ENCODE measurements around the gene CORIN.

Gene CORIN

DNA sequence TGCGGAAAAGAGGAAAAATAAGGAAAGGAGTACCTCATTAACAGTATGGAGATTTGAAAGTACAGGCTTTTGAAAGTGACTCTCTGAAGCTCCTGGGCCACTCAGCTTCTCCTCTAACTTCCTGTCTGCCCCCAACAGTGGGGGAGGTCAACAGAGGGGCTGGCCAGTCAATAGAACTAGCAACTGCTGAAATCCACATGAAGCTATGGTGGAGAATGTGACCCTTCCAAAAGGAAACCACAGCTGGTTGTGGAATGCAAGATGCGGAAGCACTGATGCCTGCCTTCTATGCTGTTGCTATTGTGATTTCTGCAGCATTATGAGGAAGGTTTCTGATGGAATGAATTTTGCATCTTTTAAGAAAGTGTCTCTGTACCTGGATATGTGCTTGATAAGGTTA is 2.4 kb downstream of the CORIN start:
- DNase-seq (ENCODE audit: low read depth): peak; percentile 41

DNA sequence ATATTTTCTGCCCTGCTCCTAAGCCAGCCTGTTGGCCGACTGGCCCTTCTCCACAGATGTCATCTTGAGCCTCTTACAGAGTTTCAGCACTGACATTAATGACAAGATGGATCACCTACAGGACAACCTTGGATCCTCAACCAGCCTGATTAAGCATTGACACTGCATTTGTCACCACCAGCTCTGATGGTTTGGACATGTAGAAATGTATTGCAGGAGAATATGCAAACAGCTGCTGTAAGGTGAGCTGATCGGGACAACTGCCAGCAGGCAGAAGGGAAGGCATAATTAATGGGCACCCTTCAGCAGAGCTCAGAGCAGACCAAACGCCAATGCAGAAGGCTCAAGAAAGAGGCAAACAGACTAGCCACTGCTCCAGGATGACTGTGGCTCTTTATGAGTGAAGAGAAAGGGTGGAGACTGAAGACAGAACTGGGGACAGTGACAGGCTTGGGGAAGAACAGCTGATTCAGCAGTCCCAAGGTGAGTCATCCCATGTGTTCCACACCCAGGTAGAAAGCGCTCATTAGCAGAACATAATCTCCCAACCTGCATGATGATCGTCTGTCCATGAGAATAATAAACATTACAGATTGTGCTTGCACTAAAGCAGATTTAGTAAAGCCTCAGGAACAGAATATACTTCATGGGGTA is 6.7 kb downstream of the CORIN start:
- no peak for DNase-seq (ENCODE audit: low read depth)

DNA sequence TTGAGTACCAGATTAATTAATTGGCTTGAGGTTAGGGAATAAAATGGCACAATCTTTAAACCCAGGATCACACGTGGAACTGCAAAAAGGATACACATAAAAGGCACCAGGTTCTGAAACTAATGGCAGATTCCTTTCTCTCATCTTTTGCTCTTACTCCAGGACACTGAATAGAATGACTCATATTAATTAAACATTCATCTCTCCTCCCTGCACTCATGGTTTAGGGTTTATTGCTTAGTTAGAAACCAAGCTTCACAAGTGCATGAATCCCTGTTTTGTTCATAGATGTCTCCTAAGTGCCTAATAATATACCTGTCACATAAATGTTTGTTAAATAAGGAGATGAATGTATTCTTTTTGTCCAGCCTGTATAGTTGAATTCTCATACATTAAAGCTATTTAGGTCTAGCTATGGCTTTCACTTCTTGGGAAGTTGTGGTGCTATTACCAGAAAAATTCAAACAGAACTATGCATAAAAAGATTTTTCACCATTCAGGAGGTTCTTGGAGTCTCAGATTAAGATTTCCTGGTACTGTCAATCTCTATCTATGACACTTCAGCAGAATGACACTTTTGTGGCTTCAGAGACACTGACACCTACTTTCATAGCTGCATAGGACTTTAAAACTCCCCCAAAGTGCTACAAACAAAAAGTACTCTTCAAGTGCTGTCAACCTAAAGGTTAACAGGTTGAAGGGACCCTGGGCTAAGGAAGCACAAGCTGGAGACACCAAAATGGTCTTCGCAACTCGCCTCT is 7.4 kb downstream of the CORIN start:
- DNase-seq (ENCODE audit: low read depth): no peak

DNA sequence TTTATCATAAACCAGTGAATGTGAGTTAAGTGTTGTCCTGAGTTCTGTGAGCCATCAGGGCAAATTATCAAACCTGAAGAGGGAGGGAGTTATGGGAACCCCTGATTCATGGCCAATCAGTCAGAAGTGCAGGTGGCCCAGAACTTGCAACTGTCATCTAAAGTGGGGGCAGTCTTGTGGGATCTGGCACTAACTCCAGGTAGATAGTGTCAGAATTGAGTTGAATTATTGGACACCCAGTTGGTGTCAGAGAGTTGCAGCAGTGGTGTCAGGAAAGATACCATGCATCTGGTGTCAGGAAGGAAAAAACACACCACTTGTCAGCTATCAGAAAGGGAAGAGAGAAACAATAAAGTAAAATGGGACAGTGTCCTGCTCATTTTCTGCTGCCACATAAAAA is 8.4 kb downstream of the CORIN start:
- no peak for DNase-seq (ENCODE audit: low read depth)

DNA sequence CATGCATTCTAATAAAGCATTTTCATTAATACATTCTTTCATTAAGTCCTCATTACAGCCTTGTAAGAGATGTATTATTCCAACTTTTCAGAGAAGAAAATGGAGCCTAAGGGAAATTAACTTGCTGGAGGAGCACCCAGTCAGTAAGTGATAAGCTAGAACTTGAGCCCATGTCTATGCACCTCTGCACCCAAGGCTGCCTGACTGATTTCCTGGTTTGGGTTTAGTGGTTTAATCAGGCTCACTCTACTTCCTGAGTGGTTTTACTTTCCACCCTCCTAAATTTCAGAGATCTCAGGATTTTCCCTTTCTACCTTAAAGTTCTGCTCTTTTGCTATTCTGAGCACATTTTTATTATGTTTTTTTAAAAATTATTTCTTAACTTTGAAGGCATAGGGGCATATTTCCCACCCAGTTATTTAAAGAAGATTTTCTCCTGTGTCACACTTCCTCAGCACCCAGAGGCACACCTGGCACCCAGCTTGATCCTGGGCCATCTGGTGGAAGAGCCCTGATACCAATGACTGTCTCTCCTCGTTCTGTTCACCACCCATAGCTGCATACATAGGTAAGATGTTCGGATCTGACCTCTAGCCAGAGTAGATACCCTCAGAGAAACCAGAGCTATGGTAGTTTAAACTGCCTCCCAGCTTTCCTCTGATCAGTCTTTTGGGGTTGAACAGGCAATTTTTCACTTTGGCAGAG is 10.4 kb downstream of the CORIN start:
- DNase-seq (ENCODE audit: low read depth): no peak

DNA sequence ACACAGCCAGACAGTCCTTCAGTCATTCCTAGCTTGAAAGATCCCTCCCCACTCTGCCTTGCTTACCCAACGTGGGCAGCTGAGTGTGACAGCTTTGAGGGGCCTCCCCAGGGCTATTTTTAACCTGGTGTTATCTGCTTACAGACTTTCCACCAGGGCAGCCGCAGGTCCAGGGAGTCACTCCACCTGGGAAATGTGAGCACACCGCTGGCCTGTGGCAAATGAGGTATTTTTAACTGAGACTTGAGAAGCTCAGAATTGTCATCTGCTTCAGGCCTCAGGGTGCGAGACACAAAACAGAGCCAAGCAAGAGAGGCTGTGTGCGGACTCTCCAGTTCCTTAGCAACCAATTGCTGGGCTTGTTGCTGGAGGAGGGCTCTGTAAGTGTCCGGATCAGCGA is 13.0 kb downstream of the CORIN start:
- DNase-seq (ENCODE audit: low read depth): no peak

DNA sequence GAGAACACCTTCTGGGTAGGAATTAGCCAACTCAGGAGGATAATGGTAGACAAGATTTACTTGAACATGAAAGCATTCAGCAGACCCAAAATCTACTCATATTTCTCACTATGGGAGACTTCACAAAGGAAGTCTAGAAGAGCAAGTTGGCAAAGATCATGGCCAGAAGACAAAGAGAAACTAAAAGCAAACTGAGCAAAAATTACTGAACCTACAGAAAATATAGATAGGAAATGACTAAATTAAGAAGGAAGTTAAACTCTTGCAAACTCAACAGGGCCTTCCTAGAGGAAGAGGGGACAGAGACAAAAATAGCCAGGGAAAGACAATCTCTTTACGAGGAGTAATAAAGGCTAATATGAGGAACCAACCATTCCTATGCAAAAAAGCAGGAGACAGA is 18.7 kb downstream of the CORIN start:
- DNase-seq (ENCODE audit: low read depth): no peak

DNA sequence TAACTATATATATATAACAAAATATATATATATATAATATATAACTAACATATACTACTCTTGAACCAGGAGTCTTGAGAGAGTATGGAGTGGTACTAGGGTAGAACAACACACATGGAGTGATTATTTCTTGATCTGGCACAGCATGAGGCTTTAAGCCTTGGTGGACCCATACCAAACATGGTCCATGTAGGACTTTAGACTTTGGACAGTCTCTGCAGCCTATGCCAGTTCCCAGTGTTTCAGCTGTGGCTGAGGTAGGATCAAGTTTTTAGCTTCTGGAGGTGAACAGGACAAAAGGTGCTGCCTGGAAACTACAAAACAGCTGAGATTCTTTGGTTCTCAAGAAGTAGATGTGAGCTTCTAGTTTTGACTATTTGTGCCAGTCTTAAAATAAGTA is 20.6 kb downstream of the CORIN start:
- no peak for DNase-seq (ENCODE audit: low read depth)

DNA sequence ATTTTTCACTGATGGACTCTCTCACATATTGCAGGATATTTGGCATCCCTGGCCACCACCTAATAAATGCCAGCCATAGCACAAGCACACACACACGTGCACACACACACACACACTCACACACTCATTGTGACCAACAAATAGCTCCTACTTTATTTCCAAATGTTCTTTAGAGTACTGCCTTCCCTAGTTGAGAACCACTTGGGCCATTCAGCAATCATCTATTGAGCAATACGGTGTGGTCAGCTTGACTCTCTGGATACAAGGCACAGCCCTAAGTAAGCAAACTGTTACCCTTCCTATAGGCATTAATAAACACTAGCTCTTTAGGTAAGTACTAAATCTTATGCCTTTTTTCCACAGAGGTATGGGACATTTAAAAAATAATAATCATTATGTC is 21.1 kb downstream of the CORIN start:
- DNase-seq (ENCODE audit: low read depth): peak; percentile 17

DNA sequence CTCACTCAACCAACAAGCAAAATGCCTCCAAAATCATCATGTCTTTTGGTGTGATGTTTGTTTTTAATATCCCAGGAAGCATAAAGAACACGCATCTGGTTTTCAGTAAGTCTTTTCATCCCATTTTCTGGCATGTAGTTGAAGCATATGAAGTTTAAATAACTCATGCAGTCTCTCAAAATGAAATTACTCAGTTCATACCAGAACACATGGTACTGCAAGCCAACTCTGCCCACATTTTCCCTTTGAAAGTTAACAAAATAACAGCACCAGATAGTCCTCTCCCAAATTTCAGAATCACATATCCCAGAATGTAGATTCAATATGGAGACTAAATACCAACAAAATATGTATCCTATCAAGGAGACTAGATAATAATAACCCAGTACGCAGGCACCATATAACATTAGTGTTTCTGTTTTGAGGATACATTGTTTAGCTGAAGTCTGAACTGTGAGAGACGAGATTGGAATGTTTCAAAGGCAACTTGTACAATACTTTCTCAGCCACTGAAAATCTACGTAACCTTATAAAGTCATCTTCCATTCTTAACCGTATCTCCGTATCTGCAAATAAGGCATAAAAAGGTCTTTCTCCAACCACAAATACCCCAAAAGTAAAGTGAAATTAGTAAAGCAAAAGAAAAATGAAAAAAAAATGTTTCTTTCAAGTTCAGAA is 23.1 kb downstream of the CORIN start:
- DNase-seq (ENCODE audit: low read depth): peak; percentile 15

DNA sequence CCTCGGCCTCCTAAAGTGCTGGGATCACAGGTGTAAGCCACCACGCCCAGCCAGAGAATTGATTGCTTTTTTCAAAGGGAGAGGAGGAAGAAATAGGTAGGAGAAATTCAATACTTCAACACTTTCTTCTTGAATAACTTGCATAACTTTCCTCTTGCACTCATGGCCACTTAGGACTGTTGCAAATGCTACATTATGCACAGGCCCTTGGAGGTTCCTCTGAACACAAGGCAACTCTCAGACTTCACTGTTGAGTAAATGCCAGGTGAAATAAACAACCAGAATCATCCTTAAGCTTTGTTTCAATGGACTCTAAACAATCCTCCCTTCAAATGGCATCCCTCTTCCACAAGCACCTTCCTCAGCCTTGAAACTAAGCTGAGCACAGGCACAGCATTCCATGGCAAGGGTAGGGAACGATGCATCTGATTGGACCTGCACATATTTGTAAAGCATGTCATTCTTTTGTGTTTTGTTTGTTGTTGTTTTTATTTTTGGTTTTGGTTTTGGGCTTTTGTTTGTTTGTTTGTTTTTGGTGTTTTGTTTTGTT is 28.1 kb downstream of the CORIN start:
- no peak for DNase-seq (ENCODE audit: low read depth)

DNA sequence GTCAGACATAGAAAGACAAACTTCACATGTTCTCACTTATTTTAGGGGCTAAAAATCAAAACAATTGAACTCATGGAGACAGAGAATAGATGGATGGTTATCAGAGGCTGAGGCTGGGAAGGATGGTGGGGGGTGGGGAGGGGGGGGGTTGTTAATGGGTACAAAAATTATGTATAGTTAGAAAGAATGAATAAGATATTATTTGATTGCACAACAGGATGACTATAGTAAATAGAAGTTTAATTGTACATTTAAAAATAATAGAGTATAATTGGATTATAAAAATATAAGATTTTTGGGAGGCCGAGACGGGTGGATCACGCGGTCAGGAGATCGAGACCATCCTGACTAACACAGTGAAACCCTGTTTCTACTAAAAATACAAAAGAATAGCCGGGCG is 33.3 kb downstream of the CORIN start:
- DNase-seq (ENCODE audit: low read depth): no peak

DNA sequence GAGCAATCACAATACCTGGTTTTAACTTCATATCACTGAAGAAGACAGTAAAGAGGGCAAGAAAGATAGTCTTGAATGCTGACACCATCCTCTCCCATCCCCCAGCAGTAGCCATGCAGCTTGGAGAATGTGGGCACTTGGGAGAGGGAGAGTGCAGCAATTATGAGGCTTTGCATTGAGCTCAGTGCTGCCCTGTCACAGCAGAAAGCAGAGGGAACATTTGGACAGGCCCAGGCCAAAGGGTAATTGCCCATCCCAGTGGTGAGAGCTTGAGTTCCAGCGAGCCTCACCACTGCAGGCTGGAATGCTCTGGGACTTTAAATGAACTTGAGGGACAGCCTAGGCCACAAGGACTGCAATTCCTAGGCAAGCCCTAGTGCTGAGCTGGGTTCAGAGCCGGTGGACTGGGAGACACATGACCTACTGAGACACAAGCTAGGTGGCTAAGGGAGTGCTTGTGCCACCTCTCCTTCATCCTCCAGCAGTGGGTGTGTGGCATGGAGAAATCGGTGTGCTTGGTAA is 36.3 kb downstream of the CORIN start:
- no peak for DNase-seq (ENCODE audit: low read depth)

DNA sequence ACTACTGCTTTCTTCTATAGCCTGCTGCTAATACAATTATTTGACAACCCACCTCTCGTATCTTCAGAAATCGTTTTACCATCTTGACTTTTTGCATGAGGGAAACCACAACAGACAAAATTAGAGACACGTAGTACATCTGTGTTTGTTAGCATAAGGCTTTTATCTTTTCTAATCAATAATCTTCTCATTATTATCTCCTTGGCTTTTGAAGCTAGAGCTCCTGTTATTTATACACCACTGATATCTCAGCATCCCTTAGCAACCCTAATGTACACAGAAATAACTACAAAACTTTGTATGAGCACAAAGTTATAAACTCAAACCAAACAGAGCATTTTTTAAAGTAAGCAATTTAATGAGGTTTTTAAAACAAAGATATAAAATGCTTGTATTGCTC is 39.7 kb downstream of the CORIN start:
- no peak for DNase-seq (ENCODE audit: low read depth)

DNA sequence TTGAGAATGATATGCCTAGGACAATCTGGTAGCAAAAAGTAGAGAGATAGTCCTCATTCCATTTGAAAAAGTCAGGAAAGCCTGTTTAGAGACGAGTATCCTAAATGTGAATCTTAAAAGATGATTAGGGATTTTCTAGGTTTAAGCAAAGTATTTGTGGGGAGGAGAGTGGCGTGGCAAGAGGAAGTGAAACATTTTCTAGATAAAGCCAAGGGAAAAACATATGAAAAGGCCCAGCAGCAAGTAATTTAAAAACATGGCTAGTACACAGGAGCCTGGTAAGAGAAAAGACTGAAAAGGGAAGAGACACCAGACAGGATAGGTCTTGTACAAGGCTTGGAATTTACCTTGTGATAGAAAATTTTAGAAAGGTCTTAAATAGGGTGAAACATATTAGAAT is 45.9 kb downstream of the CORIN start:
- no peak for DNase-seq (ENCODE audit: low read depth)

DNA sequence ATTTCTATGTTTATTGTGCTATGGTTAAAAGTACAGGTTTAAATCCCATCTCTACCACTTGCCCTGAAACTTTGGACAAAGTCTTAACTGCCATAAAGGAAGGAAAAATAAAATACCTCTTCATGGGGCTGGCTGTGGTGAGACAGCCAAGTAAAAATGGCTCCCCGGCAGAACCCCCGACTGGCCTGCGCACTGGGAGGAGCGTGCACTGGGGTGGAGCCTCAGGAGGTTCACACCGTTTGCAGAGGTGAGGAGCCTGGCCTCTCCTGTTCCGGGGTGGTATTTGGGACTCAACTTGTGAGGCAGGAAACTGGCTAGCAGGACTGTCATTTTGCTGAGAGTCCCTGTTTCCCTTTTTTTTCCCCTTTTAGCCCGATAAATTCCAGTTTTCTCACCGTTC is 47.8 kb downstream of the CORIN start:
- no peak for DNase-seq (ENCODE audit: low read depth)

DNA sequence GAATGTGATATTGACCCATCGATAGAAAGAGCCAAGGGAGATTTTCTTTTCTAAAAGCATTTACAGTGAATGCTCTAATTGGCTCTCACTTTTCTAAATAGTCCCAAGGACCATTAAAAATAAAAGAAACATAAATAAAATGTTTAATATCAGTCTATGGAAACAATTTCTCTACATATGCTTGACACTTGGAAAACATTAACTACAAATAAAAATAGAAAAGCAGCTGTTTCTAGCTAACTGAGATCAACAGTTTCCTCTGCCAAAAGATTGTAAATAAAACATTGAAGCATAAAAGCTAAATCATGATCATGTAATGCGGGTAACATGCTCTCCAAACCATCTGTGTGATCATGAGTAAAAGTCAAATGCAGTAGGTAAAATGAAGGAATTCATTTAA is 49.7 kb downstream of the CORIN start:
- no peak for DNase-seq (ENCODE audit: low read depth)

DNA sequence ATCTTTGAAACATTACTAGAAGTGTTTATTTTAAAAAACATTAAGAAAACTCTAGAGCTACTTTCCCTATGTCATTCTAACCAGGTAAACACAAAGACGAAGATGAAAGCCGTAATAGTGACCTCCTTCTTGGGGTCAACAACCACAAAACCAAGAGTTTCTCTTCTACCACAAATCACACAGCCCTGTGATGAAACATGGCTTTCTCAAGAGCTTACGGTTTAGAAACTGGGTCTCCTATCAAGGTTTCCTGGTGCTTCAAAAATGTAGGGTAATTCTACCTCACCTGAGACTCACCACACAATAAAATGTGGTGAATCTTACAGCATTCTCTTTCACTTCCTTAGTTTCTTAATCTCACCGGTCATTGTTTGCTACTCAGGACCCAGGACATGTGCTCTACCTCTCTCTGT is 50.9 kb downstream of the CORIN start:
- DNase-seq (ENCODE audit: low read depth): peak; percentile 5

DNA sequence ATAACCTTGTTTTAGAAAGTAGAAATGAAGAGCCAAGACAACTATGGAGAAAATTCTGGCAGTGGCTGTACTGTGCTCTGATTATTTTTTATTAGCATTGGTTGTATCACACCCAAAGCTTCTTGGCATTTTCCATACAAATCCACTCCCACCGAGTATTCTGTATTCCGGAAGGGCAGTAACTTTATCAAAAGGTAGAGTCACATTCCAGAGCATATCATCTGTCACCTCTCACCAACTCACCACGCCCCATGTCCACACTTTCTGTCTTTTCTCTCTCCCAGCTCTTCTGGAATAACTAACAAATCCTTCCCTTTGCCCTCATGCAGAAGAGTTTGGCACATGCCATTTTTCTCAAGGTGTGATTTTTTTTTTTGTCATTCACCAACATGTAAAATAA is 52.7 kb downstream of the CORIN start:
- DNase-seq (ENCODE audit: low read depth): no peak

DNA sequence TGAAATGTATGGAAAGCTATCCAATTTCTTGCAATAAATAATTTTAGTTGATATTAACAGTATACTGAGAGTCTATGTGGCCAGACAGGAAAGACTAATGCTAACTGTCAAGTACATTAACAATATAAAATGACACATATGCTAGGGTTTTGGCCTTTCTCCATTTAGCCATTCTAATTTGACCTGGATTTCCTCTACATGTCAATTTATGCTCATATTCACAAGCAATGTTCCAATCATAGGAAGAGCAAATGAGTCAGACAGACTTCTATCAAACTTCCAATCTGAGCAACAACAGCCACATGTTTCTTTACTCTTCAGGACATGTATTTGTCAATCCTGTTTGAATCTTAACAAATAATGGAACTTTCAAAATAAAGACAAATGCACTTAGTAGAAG is 53.6 kb downstream of the CORIN start:
- DNase-seq (ENCODE audit: low read depth): peak; percentile 20

DNA sequence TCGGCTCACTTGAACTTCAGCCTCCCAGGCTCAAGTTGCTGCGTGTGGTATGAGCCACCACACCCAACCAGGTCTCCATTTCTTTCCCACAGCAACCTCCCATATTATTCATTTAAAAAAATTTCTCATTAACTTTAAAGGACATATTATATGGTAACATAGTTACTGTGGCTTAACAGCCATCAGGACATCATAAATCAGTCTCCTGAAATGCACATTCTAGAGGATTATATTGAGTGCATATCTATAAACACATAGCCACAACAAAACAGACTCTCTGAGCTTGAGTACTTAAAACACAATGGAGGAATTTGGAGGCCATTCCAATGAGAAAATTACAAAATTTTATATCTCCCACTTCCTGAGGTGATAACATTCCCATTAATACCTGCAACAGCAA is 61.5 kb downstream of the CORIN start:
- DNase-seq (ENCODE audit: low read depth): no peak

DNA sequence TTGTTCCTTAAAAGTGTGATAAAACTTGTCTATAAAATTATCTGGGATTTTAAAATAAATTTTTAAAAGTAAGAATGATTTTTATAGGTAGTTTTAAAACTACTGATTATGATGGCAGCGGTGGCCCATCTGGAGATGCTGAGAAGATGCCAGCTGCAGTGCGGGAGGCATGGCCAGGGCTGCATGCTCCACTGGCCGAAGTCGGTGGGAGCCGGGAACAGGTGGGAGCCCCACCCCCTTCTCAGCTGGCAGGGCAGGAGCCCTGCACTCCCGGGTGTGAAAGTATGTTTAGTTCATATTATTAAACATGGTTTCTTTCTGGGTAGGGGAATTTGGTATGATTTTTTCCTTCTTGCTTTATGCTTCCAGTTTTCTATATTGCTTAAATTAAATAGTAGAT is 63.8 kb downstream of the CORIN start:
- DNase-seq (ENCODE audit: low read depth): no peak
